ENCODE data around the gene CEP72. TPM values are rescaled to one million over a fixed set of nuclear protein-coding genes. Genes with fewer than 3 reads are reported as not detected.
"Not testable (repeated sequence)": the region's sequence is repeated elsewhere in the genome, so short reads cannot be mapped to it uniquely, and the experiment has no call there.

Gene CEP72
- total RNA-seq, 1 donor, result 5.9 TPM

DNA sequence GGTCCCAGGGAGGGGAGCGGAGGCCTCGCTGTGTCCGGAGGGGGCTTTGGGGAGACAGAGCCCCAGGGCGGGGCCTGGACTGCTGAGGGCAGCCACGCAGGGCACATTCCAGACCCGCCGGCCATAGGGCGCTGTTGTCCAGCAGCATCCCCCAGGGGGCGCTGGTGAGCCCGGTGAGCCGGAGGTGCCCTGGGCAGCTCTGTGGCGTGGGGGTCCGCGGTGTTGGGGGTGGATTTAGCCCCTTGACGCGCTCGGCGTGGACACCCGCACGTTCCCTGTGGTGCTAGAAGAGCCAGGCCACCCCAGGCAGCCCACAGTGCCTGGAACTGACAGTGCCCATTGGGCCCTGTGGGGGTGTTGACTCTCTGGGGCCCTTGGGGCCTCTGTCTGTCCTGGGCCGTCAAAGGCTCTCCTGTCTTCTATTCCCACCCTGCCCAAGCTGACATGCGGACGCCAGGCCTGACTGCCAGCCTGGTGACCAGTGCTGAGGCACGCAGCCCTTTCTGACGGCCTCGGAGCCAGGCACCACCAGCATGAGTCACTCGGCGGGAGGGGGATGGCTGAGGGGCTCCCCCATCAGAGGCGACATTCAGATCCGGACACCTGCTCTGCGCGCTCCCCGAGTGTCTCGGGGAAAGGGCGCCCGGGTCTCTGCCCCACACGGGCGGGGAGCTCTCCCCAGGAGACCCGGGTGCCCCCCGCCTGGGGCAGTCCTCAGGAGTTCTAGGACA lies 57.1 kb downstream of the CEP72 start:
- DNase-seq (ENCODE audit: low read depth in 2 of 3, low spot score in 2 of 3), result peak in 1 of 3 donors; percentile 32

DNA sequence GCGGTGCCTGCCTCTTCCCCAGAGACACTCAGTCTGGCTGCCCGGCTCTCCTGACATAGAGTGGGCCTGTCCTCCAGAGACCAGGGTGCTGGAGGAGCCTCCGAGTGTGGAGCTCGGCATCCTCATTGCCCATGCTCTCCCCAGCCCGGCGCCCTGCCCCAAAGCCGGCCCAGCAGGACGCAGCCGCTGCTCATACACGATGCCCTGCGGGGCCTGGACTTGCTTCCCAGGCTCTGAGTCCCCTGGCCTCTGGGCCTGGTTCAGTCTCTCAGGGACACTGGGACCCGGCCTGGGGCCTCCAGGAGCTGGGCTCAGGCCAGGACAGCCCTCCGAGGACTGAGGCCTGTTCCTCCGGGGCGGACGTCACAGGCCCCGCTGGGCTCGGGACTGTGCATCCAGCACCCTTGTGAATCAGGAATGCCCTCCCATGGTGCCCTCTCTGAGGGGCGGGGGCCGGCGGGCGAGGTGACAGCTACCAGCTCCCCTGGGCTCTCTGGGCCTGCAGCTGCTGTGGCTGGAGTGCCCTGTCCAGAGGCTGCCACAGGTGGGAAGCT lies 57.8 kb downstream of the CEP72 start:
- no peak for DNase-seq (ENCODE audit: low read depth in 2 of 3, low spot score in 2 of 3)

DNA sequence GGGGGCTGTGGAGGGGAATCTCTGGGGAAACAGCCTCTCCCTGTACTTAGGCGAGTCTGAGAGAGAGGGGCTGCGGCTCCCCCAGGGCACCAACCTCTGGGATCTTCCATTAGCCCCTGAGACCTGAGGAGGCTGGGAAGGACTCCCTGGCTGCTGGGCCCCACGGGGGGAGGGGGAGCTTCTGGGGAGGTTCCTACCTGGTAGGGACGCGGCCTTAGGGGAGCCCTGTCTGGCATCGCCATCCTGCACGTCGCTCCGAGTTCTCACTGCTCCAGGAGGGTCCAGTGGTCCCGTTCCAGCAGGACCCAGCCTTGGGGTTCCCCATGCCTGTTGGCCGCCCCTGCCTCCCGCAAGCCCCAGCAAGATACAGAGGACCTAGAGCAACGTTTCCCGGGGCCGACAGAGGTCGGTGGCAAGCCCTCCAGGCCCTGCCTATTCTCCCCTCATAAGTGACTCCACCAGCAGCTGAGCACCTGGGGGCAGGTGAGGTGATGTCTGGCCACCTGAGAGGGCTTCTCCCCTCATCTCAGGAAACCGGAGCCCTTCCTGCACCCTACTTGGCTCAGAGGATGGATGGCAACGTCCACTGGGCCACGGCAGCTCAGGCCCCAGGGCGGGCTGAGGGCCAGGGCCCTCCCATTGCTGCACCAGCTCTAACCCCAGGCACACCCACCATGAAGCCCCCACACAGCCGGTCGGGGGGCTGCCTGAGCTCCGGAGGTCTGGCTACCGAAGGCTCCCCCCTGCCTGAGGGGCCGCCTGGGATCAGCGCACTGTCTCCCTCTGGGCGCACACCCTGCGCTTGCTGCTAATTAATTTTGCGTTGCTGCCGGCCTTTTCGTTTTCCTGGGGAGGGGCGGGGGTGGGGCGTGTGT lies 58.5 kb downstream of the CEP72 start:
- DNase-seq (ENCODE audit: low read depth in 2 of 3, low spot score in 2 of 3), result no peak

DNA sequence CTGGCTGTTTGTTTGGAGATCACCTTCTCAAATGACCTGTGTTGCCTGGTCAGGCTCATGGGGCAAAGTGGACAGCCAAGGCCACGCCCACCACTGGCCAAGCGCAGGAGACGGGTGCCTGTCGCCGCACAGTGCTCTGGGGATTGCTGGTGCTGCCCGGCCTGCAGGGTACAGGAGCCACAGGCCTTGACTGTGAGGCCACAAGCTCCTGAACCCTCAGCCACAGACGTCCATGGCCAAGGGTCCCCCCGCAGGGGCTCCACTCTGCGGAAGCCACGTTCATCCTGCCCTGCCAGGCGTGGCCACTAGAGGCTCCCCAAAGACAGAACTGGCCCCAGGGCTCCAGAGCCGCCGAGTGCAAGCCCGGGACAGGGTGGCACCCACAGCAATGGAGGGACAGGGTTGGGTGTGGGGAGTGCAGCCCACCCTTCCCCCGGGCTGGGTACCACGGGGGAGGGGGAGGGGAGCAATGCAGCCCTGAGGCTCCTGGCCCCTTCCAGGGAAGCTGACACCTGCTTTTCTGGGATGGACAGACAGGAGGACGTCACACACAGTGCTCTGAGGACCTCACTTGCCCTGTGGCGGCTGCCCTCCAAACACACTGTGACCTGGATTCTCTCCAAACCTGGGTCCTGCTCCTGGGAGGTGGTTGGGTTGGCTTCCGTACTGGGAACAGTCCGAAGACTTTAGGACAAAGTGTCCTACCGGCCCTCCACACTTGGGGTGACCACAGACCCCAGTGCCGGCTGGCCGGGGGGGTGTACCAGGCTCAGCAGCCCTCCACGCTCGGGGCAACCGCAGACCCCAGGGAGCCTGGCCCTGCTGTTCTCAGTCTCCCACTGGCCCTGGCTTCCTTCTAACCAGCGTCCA lies 59.6 kb downstream of the CEP72 start:
- DNase-seq (ENCODE audit: low read depth in 2 of 3, low spot score in 2 of 3), result peak in 2 of 3 donors; percentile 74 to 85

DNA sequence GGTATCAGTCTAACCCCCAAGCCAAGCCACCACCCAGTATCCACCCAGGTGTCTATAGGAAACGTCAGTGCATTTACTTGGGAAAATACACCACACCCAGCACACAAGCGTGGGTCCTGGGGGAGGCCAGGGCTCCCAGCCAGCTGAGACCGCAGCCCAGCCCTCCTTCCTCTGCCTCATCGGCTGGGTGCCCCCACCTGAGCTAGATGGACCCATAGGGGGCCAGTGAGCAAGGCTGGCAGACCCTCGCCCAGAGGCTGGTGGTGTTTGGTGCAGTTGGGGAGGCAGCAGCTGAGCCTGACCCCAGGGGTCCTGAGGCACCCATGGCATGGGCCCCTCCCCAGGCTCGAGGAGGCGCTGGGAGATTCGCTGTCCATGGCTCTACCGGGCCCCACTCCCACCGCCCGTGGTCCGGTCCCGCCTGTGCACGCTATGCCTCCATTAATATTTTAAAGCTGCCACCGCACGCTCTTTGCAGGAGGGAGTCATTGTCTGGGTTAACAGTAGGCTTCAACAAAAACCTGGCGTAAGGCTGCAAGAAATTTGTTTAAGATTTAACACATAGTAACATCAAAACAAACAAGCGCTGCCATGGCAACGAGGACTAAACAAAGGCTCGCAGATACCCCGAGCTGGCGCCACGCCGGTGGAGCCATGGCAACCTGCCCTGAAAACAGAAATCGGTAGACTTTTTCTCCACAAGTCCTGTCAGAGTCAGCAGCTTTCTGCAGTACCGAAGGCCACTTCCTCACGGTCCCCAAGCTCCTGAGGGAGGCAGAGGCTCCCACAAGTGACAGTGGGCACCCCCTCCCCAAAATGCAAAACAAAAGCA lies 60.4 kb downstream of the CEP72 start:
- DNase-seq (ENCODE audit: low read depth in 2 of 3, low spot score in 2 of 3), result peak; percentile 66 to 99 (median 96)

DNA sequence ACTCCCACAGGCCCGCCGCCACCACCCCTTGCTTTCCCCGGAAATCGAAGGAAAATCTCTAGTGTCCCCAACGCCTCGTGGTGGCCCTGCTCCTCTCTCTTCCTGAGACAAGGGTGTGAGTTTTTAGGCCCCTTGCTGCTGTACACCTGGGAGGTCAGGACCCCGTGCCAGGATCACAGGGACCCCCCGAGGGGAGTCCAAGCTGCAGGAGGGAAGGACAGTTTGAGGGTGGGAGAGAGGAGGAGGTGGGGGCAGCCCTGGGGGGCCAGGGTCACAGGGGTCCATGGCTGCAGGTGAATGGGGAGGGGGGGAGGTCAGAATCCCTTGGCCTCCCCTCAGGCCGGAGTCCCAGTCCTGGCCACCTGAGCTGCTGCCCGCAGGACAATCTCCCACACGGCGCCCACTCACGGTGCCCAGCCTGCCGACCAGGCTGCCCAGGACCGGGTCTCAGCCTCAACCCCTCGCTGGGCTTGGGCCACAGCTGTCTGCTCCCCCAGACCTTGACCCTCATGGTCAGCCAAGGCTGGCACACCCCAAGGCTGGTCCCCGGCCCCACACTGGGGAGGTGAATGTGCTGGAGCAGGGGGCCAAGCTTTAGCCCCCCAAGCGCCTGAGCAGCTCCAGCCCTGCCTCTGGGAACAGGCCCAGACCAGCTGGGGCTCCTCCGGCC lies 61.2 kb downstream of the CEP72 start:
- DNase-seq (ENCODE audit: low read depth in 2 of 3, low spot score in 2 of 3), result no peak

DNA sequence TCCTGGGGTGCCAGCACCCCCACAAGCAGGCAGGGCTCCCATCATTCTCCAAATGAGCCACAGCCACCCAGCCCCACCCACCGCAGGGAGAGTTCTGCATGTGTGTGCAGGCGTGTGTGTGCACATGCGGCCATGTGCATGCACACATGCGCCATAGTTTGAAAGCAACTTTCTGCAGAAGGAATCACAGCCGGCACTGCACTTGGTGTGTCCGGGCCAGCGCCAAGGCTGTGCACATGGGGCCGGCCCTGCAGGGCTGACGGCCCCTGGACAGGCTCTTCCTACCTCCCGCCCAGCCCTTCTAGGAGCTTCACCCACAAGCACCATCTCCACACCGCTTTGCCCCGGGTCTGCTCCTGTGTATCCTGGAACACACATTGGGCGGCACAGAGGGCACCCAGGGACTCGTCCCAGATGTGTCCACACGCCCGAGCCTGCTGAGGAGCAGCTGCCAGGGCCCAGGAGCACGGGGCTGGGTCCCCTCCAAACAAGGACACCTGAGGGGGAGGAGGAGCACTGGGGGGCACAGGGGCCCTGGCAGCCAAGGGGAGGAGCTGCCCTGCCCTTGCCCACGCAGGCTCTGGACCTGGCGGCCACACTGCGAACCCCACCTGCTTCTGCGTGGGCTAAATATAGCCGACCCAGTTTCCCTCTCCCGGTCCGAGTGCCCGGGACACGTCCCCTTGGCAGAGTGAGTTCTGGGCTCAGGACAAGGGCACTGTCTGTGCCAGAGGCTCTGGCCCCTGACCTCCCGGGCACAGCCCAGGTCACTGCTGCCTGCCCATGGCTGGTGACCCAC lies 61.9 kb downstream of the CEP72 start:
- DNase-seq (ENCODE audit: low read depth in 2 of 3, low spot score in 2 of 3), result no peak

DNA sequence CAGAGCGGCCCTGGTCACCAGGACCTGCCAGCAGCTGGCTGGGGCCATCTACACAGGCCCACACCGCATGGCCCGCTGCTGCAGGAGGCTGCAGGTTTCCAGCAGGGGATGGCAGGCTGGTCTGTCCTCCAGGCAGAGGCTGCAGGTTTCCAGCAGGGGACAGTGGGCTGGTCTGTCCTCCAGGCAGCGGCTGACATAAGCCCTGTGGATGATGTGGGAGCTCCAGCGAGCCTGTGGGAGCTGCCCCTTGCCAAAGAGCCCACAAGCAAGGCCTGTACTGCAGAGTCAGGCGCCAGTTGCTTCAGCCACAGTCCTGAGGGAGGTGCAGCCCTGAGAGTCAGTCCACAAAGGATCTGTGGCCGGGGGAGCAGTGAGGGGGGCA lies 62.5 kb downstream of the CEP72 start:
- DNase-seq (ENCODE audit: low read depth in 2 of 3, low spot score in 2 of 3), result no peak

DNA sequence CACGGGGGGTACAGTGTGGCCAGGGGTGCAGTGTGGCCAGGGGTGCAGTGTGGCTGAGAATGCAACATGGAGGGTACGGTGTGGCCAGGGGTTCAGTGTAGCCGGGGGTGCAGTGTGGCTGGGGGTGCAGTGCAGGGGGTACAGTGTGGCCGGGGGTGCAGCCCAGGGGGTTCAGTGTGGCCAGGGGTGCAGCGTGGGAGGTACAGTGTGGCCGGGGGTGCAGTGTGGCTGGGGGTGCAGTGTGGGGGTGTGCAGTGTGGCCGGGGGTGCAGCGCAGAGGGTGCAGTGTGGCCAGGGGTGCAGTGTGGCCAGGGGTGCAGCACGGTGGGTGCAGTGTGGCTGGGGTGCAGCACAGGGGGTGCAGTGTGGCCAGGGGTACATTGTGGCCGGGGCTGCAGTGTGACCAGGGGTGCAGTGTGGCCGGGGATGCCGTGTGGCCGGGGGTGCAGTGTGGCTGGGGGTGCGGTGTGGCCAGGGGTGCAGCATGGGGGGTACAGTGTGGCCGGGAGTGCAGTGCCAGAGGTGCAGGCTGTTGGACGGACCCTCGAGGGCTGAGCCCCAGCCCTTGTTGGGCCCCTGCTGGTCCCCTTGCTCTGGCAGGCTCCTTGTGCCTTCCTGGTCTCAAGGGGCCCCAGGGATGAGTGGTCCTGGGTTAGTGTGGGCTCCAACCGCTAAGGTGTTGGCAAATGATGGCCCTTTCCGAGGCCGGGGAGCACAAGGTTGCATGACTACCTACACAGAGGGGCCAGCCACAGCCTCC lies 63.2 kb downstream of the CEP72 start:
- DNase-seq (ENCODE audit: low read depth in 2 of 3, low spot score in 2 of 3), result no peak

DNA sequence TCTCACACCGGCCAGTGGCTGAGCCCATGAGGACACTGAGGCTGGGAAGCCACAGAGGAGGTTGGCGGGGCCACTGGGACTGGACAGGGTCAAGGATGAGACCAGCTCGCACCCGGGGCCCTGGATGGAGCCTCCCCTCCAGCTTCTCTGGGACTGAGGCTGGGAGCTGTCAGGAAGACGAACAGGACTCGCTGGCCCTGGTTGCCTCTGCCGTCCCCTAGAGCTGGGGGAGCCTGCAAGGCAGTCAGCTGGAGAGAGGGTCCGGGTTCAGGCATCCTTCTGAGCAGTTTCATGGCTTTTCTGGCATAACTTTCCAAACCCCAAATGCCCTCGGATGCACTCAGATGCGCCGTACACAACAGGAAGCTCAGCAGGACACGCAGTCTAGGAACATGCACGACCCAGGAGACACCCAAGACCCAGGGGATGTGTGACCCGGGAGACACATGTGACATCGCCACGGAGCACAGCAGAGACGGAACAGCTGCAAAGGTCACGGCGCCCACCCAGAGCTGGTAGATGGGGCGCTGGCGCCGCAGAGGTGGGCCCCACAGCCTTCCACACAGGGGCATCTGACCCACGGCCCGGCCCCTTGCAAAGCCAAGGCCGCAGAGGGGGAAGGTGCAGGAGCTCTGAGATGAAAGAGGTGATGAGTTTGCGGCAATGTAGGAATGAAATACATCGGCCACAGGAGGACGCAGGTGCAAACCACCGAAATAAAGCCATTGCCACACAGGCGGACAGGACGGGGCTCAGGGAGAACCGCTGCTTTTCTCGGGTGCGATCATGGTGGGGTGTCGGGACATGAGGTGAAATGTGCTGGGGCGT lies 63.9 kb downstream of the CEP72 start:
- DNase-seq (ENCODE audit: low read depth in 2 of 3, low spot score in 2 of 3), result no peak

DNA sequence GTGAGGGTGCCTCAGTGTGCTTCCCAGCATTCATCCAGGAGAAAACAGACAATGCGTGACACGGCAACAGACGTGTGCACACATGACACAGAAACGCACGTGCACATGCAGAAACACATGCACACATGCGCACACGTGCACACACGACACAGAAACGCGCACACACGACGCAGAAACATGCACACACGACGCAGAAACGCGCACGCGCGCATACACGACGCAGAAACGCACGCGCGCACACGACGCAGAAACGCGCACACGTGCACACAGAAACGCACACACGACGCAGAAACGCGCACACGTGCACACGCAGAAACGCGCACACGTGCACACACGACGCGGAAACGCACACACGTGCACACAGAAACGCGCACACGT lies 64.5 kb downstream of the CEP72 start:
- no peak for DNase-seq (ENCODE audit: low read depth in 2 of 3, low spot score in 2 of 3)

DNA sequence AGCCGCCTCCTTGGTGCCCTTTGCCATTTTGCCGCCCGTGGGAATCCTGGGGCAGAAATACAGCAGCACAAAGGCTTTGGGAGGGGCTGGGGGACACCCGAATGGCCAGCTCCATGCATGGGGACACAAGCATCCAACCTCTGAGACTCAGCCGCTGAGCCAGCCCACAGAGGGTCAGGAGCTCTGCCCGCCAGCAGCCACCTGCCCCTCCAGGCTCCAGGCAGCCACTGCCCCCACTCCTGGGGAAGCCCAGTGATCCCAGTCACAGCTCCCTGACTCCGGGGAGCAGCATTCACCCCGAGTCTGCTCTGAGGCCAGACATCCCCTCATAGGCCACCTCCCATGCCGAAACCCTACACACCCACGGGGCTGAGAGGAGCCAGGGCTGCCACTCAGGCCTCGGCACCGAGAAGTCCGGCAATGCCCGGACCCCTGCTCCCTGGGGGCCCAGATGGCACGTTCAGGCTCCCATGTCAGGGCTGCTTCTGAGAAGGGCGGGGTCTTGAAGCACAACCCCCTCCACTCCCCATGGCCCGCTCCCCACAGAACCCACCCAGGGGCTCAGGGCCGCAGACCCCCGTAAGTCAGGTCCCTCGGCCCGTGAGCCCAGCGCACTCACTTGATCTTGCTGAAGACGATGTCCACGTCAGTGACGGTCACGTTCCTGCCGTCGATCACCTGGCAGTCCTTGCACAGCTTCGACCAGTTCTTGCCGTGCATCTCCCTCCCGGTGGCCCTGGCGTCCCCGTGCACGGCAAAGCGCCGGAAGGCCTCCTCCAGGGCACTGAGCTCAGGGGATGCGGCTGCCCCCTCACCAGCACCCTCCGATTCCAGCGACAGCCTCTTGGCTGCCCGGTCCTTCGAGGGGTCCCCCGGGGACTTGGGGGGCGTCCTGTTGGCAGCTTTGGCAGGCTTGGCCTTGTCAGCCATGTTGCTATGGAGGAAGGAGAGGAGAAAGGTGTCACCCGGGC lies 65.3 kb downstream of the CEP72 start:
- DNase-seq (ENCODE audit: low read depth in 2 of 3, low spot score in 2 of 3), result no peak

DNA sequence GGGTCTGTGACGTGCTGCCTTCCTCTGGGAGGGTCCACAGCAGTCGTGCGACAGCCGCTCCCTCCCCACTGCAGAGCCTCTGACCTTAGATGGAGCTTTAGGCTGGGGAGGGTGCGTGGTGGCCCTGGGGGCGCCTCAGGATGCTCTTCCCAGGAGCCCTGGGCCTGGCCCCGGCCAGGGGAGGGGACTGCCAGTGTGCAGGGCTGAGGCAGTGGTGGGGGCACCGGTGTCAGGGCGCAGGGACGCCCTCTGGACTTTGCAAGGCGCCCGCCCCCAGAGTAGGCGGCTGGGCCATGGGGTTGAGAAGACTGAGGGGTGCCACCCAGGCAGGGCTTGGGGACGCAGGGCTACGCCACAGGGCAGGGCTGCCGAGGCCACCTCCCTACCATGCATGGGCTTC lies 66.4 kb downstream of the CEP72 start:
- DNase-seq (ENCODE audit: low read depth in 2 of 3, low spot score in 2 of 3), result not testable (repeated sequence)

DNA sequence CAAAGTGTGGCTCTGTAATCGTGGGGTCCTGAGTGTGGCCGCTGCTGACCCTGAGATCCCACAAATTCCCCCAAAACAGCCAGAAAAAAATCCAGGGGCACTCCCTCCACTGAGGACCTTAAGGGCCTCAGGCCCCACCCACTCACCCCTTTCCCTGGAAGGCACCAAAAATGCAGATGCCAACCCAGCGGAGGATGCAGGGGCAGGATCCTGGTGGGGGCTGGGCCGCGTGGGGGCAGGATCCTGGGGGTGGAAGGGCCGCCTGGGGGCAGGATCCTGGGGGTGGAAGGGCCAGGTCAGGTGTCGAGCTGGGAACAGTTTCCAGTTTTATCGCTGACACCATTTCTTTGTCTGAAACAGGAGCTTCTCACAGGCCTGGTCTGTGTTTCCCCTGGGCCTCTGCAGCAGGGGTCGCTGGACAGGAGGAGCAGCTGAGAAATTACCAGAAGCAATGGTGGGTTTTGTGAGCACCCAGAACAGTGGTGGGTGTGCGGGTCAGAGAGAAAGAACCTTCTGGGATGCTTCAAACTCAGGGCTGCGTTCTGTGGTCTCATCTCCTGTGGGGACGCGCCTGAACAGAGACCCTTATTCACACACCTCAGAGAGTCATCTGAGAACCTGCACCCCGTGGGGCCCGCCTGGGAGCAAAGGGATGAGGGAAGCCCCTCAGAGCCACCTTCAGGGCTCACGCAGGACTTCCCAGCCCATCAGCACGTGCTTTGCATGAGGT lies 67.2 kb downstream of the CEP72 start:
- not testable (repeated sequence) for DNase-seq (ENCODE audit: low read depth in 2 of 3, low spot score in 2 of 3)
